Measurements from ENCODE around the gene DNAJB4.
"Not testable (repeated sequence)": the region's sequence is repeated elsewhere in the genome, so short reads cannot be mapped to it uniquely, and the experiment has no call there.

The DNAJB4 gene

GRCh38 chr1:78061825-78062523 lies 57.2 kb downstream of the DNAJB4 start:
- no peak for DNase-seq (ENCODE audit: extremely low read depth in 1 of 2, low read depth in 1 of 2)

GRCh38 chr1:78064886-78065285 lies 60.1 kb downstream of the DNAJB4 start:
- not testable (repeated sequence) for DNase-seq (ENCODE audit: extremely low read depth in 1 of 2, low read depth in 1 of 2)

All from activated CD8-positive, alpha-beta memory T cell treated with anti-CD3 and anti-CD28 coated beads for 1 hour (primary cell).